DMS79 (cell line): ENCODE data around the gene DNAJC25.
"Not testable (repeated sequence)": the region's sequence is repeated elsewhere in the genome, so short reads cannot be mapped to it uniquely, and the experiment has no call there.

ENCODE experiments used
- DNase-seq: peaks from one replicate; lab custom pipeline; 2025; lab: John Stamatoyannopoulos, UW

The DNAJC25 gene

DNA sequence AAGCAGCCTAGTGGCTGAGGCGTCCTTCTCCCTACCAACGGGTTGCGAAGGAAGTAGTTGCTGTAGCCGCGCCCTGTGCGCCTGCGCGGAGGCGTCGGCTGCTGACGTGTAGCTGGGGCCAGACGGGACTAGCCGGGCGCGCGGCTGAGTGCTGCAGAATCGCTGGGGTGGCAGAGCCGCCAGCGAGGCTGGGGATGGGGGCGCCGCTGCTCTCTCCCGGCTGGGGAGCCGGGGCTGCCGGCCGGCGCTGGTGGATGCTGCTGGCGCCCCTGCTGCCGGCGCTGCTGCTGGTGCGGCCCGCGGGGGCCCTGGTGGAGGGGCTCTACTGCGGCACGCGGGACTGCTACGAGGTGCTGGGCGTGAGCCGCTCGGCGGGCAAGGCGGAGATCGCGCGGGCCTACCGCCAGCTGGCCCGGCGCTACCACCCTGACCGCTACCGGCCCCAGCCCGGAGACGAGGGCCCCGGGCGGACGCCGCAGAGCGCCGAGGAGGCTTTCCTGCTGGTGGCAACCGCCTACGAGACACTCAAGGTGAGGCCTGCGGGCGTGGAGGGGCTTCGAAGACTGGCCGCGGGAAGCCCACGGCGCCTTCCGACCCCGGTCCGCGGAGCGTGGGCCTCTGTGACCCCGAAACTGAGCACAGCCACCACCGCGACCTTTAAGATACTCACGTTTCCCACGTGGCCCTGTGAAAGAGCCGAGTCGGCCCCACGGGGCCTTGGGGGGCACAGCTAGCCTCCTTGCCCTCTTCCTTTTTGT lies at the start of gene DNAJC25:
Gene DNAJC25, plus strand, starts transcription at position 121 of the 758 bp plus-strand sequence. Its CDS starts 74 bp downstream, at position 195.
- peak; percentile 96 for DNase-seq

DNA sequence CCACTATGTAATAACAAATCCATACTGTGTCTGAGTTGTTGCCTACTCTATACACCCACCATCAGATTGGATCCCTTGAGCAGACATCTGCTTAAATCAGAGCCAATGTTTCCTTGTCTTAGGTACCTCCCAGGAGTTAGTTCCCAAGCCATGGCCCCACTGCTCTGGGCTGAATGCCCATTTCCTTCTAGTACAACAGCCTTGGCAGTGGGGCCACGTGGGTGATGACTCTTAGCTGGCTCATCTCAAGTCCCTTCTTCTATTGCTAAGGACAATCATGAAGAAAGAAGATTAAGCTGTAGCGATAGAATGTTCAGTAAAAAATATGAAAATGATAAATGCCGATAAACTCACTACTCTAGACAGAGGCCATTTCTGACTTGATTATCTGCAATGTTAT lies 48.2 kb upstream of the DNAJC25 start:
- no peak for DNase-seq

- DNase-seq = no peak
These were observed 44.8 kb upstream of the DNAJC25 start for GRCh38 chr9:111586378-111586777.

DNA sequence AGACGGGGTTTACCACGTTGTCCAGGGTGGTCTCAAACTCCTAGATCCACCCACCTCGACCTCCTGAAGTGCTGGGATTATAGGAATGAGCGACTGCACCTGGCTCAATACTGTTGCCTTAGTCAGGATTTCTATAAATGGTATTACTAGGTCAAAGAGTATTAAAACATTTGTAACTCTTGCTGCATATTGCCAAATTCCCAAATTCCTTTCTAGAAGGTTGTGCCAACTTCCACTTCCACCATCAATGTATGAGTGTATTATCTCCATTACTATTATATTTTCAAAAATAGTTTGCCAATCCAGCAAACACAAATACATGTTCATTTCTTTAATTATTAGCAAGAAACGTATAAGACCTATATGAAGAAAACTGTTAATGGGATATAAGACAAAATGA lies 42.3 kb upstream of the DNAJC25 start:
- no peak for DNase-seq

GRCh38 chr9:111597852-111598732 lies 33.0 kb upstream of the DNAJC25 start:
- no peak for DNase-seq

DNA sequence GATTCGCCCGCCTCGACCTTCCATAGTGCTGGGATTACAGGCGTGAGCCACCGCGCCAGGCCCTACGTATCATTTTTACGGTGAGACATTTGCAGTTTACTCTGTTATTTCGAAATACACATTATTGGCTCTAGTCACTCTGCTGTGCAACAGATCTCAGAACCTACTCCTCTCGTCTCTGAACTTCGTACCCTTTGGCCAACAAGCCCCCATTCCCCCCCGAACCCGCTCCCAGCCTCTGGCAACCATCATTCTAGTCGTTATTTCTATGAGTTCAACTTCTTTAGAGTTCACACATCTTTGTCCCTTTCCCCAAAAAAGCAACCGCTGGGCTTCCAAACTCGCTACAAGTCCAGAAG lies 32.4 kb upstream of the DNAJC25 start:
- DNase-seq = no peak

- peak; percentile 69 for DNase-seq
These were observed 31.8 kb upstream of the DNAJC25 start, which contains the start of gene PTGR1 for GRCh38 chr9:111599092-111599954. Gene PTGR1, minus strand, starts transcription at chr9:111599647. Its CDS starts 2,225 bp downstream, at chr9:111597422.

GRCh38 chr9:111599955-111600343 lies 31.2 kb upstream of the DNAJC25 start:
- no peak for DNase-seq

DNA sequence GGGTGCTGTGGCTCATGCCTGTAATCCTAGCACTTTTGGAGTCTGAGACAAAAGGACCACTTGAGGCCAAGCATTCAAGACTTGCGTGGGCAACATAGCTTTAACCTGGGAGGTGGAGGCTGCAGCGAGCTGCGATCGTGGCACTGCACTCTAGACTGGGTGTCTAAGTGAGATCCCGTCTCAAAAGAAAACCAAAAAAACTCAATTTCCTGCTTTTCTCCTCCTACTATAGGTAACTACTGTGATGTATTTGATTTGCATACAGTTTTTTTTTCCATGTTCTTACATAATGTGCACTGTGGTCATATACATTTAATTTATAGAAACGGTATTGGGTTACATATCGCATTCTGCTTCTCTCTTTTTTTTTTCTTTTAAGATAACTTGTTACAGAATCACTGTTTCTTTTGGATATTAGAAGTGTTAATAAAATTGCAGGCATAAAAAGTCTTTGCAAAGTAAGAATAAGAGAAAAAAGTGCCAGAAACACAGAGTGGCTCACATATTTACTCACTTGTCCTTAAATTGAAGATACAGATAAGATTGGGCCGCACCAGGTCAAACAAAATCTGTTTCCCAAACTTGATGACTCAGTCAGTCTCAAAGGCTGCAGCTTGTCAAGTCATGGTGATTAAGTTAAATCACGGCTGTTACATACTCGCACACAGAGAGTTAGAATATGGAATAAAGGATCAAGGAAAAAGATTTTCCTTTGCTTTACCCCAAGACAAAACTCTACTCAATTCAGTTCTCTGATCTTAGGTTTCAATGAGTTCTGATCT lies 29.7 kb upstream of the DNAJC25 start:
- no peak for DNase-seq

DNA sequence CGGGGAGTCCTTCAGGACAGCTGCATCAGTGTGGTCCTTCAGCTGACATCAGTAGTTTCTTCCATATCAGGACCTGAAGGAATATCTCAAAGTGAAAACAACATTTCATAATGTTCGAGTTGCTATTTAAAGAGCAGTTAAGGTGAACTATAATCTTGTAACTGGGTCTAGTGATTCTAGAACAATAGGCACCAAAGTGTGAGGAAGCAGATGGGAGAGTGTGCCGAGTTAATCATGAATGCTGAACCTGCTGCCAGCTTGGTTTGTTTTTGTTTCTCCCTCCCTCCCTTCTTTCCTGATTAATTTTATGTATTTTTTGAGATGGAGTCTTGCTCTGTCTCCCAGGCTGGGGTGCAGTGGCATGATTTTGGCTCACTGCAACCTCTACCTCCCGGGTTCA lies 28.1 kb upstream of the DNAJC25 start:
- no peak for DNase-seq

GRCh38 chr9:111604054-111604615 lies 27.0 kb upstream of the DNAJC25 start:
- no peak for DNase-seq

DNA sequence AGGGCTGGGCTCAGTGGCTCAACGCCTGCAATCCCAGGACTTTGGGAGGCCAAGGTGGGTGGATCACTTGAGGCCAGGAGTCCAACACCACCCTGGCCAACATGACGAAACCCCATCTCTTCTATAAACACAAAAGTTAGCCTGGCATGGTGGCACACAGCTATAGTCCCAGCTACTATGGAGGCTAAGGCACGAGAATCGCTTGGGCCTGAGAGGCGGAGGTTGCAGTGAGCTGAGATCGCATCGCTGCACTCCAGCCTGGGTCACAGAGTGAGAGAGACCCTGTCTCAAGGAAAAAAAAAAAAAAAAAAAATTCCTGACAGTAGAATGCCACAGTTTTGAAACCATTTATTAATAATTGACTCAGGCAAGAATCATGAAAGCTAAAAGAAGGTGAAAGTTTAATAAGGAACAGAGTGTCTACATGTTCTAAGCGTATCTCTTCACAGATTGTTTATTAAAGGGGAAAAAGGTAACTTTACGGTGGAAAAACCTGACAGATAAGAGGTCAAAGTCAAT lies 26.0 kb upstream of the DNAJC25 start:
- no peak for DNase-seq

DNA sequence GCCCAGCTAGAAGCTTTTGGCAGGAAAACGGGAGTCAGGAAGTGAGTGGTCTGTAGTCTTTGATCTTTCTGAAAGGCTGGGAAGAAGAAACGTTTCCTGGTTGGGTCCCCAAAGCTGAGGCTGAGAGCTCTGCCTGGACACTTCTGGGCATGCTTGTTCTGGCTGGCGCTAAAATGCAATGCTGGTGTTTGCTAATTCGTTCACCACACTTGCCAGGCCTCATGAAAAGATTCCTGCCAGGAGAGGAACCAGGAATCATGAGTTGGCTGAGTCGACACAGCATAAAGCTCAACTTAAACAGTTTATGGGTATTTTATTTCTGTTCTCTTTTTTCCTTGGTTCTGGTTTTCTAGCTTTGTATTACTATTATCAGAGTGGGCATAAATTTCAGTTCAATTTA lies 21.0 kb upstream of the DNAJC25 start:
- DNase-seq = no peak

GRCh38 chr9:111610845-111611244 lies 20.3 kb upstream of the DNAJC25 start:
- DNase-seq = no peak

DNA sequence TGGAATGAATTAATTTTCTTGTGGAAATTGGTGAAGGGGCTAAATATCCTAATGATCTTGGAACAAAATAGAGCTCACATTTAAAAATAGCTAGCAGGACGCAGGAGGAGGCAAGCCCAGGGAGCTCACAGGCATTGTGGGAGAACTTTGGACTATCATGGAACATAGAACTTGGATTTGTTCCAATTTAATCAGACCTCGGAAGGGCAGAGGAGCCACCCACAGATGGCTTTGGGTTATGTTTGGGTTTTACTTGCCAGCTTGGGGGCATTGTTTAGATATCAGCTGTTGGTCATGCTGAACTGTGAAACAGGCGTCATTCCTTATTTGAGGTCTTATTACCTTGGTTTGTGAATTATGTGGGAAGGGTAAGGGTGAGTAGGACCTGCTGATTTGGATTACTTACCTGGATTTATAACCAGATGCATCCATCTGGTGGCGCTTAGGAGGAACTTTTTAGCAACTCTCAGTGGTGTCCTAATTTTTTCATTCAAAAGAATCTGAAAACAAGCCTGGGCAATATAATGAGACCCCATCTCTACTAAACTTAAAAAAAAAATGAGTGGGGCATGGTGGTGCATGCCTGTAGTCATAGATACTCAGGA lies 17.6 kb upstream of the DNAJC25 start:
- DNase-seq = no peak

GRCh38 chr9:111615928-111616327 lies 15.2 kb upstream of the DNAJC25 start:
- DNase-seq = no peak

DNA sequence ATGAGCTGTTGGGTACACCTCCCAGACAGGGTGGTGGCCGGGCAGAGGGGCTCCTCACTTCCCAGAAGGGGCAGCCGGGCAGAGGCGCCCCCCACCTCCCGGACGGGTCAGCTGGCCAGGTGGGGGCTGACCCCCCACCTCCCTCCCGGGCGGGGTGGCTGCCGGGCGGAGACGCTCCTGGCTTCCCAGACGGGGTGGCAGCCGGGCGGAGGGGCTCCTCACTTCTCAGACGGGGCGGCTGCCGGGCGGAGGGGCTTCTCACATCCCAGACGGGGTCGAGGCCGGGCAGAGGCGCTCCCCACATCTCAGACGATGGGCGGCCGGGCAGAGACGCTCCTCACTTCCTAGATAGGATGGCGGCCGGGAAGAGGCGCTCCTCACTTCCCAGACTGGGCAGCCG lies 13.8 kb upstream of the DNAJC25 start:
- not testable (repeated sequence) for DNase-seq

- no peak for DNase-seq
These were observed 9.1 kb upstream of the DNAJC25 start for GRCh38 chr9:111621895-111622480.

GRCh38 chr9:111622626-111623025 lies 8.5 kb upstream of the DNAJC25 start:
- no peak for DNase-seq
